C4-2B (cell line): ENCODE data around the gene PRSS53.

Source experiments
- CTCF ChIP-seq: fragments of 450-650 bp; conservative IDR thresholded peaks from 2 replicates; pipeline ENCODE4 v1.5.1; 2017; ENCODE audit warnings: mild to moderate bottlenecking
- ZFX ChIP-seq: fragments of 450-650 bp; IDR thresholded peaks from 2 replicates; pipeline ENCODE4 v1.6.1; 2017

- TF ChIP-seq CTCF, result no peak
- TF ChIP-seq ZFX, result no peak
Observed at GRCh38 chr16:31085873-31086628, 2.7 kb downstream of the PRSS53 start.
